ENCODE data around the gene TNFRSF6B.
"Not testable (repeated sequence)": the region's sequence is repeated elsewhere in the genome, so short reads cannot be mapped to it uniquely, and the experiment has no call there.

Gene TNFRSF6B

GRCh38 chr20:63661959-63662812, 34.3 kb upstream of the TNFRSF6B start:
- DNase-seq (ENCODE audit: low read depth in 1 of 2, low spot score in 1 of 2), result no peak

GRCh38 chr20:63662813-63663189, 33.7 kb upstream of the TNFRSF6B start:
- no peak for DNase-seq (ENCODE audit: low read depth in 1 of 2, low spot score in 1 of 2)

- DNase-seq (ENCODE audit: low read depth in 1 of 2, low spot score in 1 of 2), result no peak
Observed at GRCh38 chr20:63663332-63664066, 33.0 kb upstream of the TNFRSF6B start.

- no peak for DNase-seq (ENCODE audit: low read depth in 1 of 2, low spot score in 1 of 2)
Observed at GRCh38 chr20:63664143-63664851, 32.2 kb upstream of the TNFRSF6B start.

GRCh38 chr20:63664861-63665594, 31.4 kb upstream of the TNFRSF6B start:
- DNase-seq (ENCODE audit: low read depth in 1 of 2, low spot score in 1 of 2), result no peak

GRCh38 chr20:63665708-63666107, 30.7 kb upstream of the TNFRSF6B start:
- DNase-seq (ENCODE audit: low read depth in 1 of 2, low spot score in 1 of 2), result no peak

GRCh38 chr20:63667858-63668257, 28.6 kb upstream of the TNFRSF6B start:
- no peak for DNase-seq (ENCODE audit: low read depth in 1 of 2, low spot score in 1 of 2)

GRCh38 chr20:63668351-63668750, 28.1 kb upstream of the TNFRSF6B start:
- DNase-seq (ENCODE audit: low read depth in 1 of 2, low spot score in 1 of 2), result no peak

- not testable (repeated sequence) for DNase-seq (ENCODE audit: low read depth in 1 of 2, low spot score in 1 of 2)
Observed at GRCh38 chr20:63671695-63672094, 24.8 kb upstream of the TNFRSF6B start.

GRCh38 chr20:63672666-63673065, 23.8 kb upstream of the TNFRSF6B start:
- no peak for DNase-seq (ENCODE audit: low read depth in 1 of 2, low spot score in 1 of 2)

- no peak for DNase-seq (ENCODE audit: low read depth in 1 of 2, low spot score in 1 of 2)
Observed at GRCh38 chr20:63673951-63674350, 22.5 kb upstream of the TNFRSF6B start.

- DNase-seq (ENCODE audit: low read depth in 1 of 2, low spot score in 1 of 2), result no peak
Observed at GRCh38 chr20:63675681-63676368, 20.6 kb upstream of the TNFRSF6B start.

GRCh38 chr20:63678071-63678470, 18.4 kb upstream of the TNFRSF6B start:
- no peak for DNase-seq (ENCODE audit: low read depth in 1 of 2, low spot score in 1 of 2)

- no peak for DNase-seq (ENCODE audit: low read depth in 1 of 2, low spot score in 1 of 2)
Observed at GRCh38 chr20:63678667-63679465, 17.6 kb upstream of the TNFRSF6B start.

- no peak for DNase-seq (ENCODE audit: low read depth in 1 of 2, low spot score in 1 of 2)
Observed at GRCh38 chr20:63679799-63680305, 16.6 kb upstream of the TNFRSF6B start.

GRCh38 chr20:63680427-63680826, 16.0 kb upstream of the TNFRSF6B start:
- DNase-seq (ENCODE audit: low read depth in 1 of 2, low spot score in 1 of 2), result no peak

- DNase-seq (ENCODE audit: low read depth in 1 of 2, low spot score in 1 of 2), result no peak
Observed at GRCh38 chr20:63680857-63681608, 15.4 kb upstream of the TNFRSF6B start.

GRCh38 chr20:63681609-63682142, 14.8 kb upstream of the TNFRSF6B start:
- DNase-seq (ENCODE audit: low read depth in 1 of 2, low spot score in 1 of 2), result no peak

Data from activated T-helper 1 cell treated with anti-CD3 and anti-CD28 coated beads, Interleukin-2, amount 50 U/mL, for 16 hours (primary cell).